WERI-Rb-1 (cell line): Measurements from ENCODE around the gene EFNA1.
"Not testable (repeated sequence)": the region's sequence is repeated elsewhere in the genome, so short reads cannot be mapped to it uniquely, and the experiment has no call there.

ENCODE experiments used
- DNase-seq: peaks from one replicate; pipeline ENCODE4 v3.0.0-alpha.2; 2020
- H3K27ac ChIP-seq: fragments of 250-450 bp; sonication (Bioruptor Pico); 2 replicates; pipeline ENCODE4 v1.5.1; 2020; ENCODE audit warnings: mild to moderate bottlenecking, moderate library complexity
- H3K27me3 ChIP-seq: fragments of 250-450 bp; sonication (Bioruptor Pico); 2 replicates; pipeline ENCODE4 v1.5.1; 2021; ENCODE audit warnings: mild to moderate bottlenecking, low read depth, moderate library complexity; ENCODE audit not compliant: insufficient read depth, severe bottlenecking
- H3K36me3 ChIP-seq: fragments of 250-450 bp; sonication (Bioruptor Pico); 2 replicates; pipeline ENCODE4 v1.5.1; 2020; ENCODE audit warnings: mild to moderate bottlenecking, moderate library complexity
- H3K4me3 ChIP-seq: 2 replicates; pipeline ENCODE4 v1.5.1; 2011; ENCODE audit warnings: low read depth, mild to moderate bottlenecking, control low read depth, low read length
- H3K9me3 ChIP-seq: fragments of 250-450 bp; sonication (Bioruptor Pico); 2 replicates; pipeline ENCODE4 v1.5.1; 2021; ENCODE audit warnings: mild to moderate bottlenecking, moderate library complexity; ENCODE audit not compliant: severe bottlenecking
- TF ChIP-seq, protein P1 (sequence below): IDR thresholded peaks from 2 replicates; pipeline ENCODE4 v1.5.1; 2011; ENCODE audit warnings: low read depth, mild to moderate bottlenecking, control low read depth, inconsistent platforms, low read length

Gene EFNA1

DNA sequence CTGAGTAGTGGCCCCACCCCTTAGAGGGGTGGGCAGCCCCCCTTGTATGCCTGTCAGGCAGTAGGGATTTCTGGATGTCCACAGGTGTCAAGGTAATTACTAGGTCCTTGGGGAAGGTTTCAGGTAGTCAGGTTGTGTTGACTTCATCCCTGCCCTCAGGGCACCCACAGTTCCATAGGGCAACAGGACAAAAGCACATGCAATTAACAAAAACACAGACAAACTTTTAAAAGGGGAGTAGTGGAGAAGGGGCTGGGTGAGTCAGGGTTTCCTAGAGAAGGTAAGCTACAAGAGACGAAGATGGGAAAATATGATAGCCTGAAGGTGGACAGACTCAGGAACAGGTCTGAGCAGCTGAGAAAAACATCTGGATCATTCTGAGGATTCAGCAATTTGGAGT, 31.3 kb downstream of the EFNA1 start:
- Histone ChIP-seq H3K27me3 (no peaks in the 10 kb centered on the region), H3K36me3 (no peaks in the 10 kb centered on the region), H3K9me3 (peaks cover 3% of the 10 kb centered on the region), H3K27ac (no peak overlapping the region), H3K4me3 (no peak overlapping the region)
- TF ChIP-seq, protein P1, sequence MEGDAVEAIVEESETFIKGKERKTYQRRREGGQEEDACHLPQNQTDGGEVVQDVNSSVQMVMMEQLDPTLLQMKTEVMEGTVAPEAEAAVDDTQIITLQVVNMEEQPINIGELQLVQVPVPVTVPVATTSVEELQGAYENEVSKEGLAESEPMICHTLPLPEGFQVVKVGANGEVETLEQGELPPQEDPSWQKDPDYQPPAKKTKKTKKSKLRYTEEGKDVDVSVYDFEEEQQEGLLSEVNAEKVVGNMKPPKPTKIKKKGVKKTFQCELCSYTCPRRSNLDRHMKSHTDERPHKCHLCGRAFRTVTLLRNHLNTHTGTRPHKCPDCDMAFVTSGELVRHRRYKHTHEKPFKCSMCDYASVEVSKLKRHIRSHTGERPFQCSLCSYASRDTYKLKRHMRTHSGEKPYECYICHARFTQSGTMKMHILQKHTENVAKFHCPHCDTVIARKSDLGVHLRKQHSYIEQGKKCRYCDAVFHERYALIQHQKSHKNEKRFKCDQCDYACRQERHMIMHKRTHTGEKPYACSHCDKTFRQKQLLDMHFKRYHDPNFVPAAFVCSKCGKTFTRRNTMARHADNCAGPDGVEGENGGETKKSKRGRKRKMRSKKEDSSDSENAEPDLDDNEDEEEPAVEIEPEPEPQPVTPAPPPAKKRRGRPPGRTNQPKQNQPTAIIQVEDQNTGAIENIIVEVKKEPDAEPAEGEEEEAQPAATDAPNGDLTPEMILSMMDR = no peak
- no peak for DNase-seq

- peaks cover 5% of the 10 kb centered on the region for H3K9me3 ChIP-seq
- H3K27ac ChIP-seq = no peak overlapping the region
- H3K36me3 ChIP-seq = no peaks in the 10 kb centered on the region
- no peak overlapping the region for H3K4me3 ChIP-seq
- TF ChIP-seq, protein P1 = no peak
- H3K27me3 ChIP-seq = no peaks in the 10 kb centered on the region
- DNase-seq = no peak
Measured at GRCh38 chr1:155160128-155160527, 32.5 kb downstream of the EFNA1 start.

DNA sequence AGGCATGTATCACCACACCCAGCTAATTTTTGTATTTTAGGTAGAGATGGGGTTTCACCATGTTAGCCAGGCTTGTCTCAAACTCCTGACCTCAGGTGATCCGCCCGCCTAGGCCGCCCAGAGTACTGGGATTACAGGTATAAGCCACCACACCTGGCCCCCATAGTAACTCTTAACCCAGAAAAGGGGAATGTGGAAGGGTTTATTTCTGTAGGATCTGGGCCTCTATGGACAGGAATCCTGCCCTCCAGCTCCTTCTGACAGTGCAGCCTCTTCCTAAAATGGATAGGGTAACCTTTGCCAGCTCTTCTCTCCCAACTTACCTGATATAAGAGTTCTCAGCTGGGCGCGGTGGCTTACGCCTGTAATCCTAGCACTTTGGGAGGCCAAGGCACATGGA, 35.0 kb downstream of the EFNA1 start:
- not testable (repeated sequence) for H3K4me3 ChIP-seq, H3K27me3 ChIP-seq, DNase-seq, H3K9me3 ChIP-seq, H3K36me3 ChIP-seq, H3K27ac ChIP-seq

DNA sequence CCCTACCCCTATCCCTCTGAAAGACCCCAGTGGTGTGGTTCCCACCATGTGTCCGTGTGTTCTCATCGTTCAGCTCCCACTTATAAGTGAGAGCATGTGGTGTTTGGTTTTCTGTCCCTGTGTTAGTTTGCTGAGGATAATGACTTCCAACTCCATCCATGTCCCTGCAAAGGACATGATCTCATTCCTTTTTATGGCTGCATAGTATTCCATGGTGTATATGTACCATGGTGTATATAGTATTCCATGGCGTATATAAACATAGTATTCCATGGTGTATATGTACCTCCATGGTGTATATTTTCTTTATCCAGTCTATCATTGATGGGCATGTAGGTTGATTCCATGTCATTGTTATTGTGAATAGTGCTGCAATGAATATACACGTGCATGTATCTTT, 36.1 kb downstream of the EFNA1 start:
- not testable (repeated sequence) for H3K4me3 ChIP-seq, H3K27ac ChIP-seq, H3K9me3 ChIP-seq, H3K27me3 ChIP-seq, DNase-seq, H3K36me3 ChIP-seq

DNA sequence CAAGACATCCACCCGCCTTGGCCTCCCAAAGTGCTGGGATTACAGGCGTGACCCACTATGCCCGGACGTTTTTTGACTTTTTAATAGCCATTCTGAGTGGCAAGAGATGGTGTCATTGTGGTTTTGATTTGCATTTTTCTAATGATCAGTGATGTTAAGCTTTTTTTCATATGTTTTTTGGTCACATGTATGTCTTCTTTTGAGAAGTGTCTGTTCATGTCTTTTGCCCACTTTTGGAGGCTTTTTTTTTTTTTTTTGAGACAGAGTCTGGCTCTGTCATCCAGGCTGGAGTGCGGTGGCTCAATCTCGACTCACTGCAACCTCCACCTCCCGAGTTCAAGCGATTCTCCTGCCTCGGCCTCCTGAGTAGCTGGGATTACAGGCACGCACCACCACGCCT, 36.9 kb downstream of the EFNA1 start:
- not testable (repeated sequence) for H3K27ac ChIP-seq, DNase-seq, H3K36me3 ChIP-seq, H3K4me3 ChIP-seq, H3K27me3 ChIP-seq, H3K9me3 ChIP-seq

GRCh38 chr1:155166051-155166470, 38.4 kb downstream of the EFNA1 start:
- TF ChIP-seq, protein P1 = no peak
- H3K36me3 ChIP-seq = peaks cover 19% of the 10 kb centered on the region
- no peaks in the 10 kb centered on the region for H3K27me3 ChIP-seq
- H3K4me3 ChIP-seq = no peak overlapping the region
- peak; percentile 23 for DNase-seq
- no peak overlapping the region for H3K27ac ChIP-seq
- H3K9me3 ChIP-seq = peaks cover 2% of the 10 kb centered on the region

DNA sequence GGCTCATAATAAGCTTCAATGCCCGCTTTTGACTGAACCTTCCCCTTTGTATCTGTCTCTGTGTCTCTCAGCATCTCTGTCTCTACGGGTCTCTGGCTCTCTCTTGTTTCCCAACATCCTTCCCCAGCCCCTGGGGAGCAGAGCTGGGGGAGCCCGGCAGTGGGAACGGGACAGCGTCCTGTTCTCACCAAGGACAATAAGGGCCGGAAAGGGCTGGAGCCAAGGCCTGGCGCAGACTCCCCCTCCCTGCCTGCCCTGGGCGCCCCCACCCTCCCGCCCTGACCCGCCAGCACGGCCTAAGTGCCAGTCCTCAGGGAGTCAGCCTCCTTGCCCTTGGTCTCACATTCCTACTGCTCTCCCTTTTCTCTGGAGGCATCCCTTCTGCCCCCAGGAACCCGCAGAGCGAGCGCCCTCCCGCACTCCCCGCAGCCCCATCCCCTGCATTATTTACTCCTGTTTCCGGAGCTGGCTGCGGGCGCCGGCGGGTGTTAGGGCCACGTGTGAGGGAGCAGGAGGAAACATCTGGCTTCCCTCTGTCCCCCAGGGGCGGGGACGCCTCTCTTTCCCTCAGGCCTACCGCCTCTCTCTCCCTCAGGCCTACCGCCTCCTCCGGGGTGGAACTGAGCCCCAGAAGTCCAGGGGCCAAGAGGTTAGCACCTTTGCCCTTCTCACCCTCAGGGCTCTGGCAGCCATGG, 38.9 kb downstream of the EFNA1 start:
- Histone ChIP-seq H3K27ac (no peak overlapping the region), H3K9me3 (peaks cover 2% of the 10 kb centered on the region), H3K36me3 (peaks cover 20% of the 10 kb centered on the region), H3K4me3 (no peak overlapping the region), H3K27me3 (no peaks in the 10 kb centered on the region)
- peak; percentile 25 for DNase-seq
- TF ChIP-seq, protein P1 = no peak
